Right kidney (tissue), 9 donors: ENCODE measurements around the gene PEF1.
A peak's percentile ranks its signal among the peaks of the same experiment; 100 is the strongest.

Experiments used
- DNase-seq: peaks from one replicate; pipeline ENCODE4 v3.0.0-alpha.2; 2016
- long read RNA-seq, 8 donors: transcript quantifications; one replicate each; lab custom pipeline, GENCODE V29; 2026

The PEF1 gene, protein sequence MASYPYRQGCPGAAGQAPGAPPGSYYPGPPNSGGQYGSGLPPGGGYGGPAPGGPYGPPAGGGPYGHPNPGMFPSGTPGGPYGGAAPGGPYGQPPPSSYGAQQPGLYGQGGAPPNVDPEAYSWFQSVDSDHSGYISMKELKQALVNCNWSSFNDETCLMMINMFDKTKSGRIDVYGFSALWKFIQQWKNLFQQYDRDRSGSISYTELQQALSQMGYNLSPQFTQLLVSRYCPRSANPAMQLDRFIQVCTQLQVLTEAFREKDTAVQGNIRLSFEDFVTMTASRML
- long read RNA-seq, donor 1, transcript PEF1-201 (5 exons, 1,629 nt), result major isoform, 41 of 55 reads
- long read RNA-seq, donor 1, partial matches to known transcripts, result 14 of 55 reads
- long read RNA-seq, donor 1, other reads (novel, unspliced or antisense), result 0 of 55 reads
- long read RNA-seq, donor 2, transcript PEF1-201 (5 exons, 1,629 nt), result major isoform, 21 of 21 reads
- long read RNA-seq, donor 2, partial matches to known transcripts, result 0 of 21 reads
- long read RNA-seq, donor 2, other reads (novel, unspliced or antisense), result 0 of 21 reads
- long read RNA-seq, donor 3, transcript PEF1-201 (5 exons, 1,629 nt), result major isoform, 15 of 21 reads
- long read RNA-seq, donor 3, partial matches to known transcripts, result 6 of 21 reads
- long read RNA-seq, donor 3, other reads (novel, unspliced or antisense), result 0 of 21 reads
- long read RNA-seq, donor 4, transcript PEF1-201 (5 exons, 1,629 nt), result major isoform, 35 of 50 reads
- long read RNA-seq, donor 4, partial matches to known transcripts, result 13 of 50 reads
- long read RNA-seq, donor 4, other reads (novel, unspliced or antisense), result 0 of 50 reads
- long read RNA-seq, donor 5, transcript PEF1-201 (5 exons, 1,629 nt), result major isoform, 34 of 39 reads
- long read RNA-seq, donor 5, partial matches to known transcripts, result 5 of 39 reads
- long read RNA-seq, donor 5, other reads (novel, unspliced or antisense), result 0 of 39 reads
- long read RNA-seq, donor 6, transcript PEF1-201 (5 exons, 1,629 nt), result major isoform, 21 of 30 reads
- long read RNA-seq, donor 6, partial matches to known transcripts, result 7 of 30 reads
- long read RNA-seq, donor 6, other reads (novel, unspliced or antisense), result 0 of 30 reads
- long read RNA-seq, donor 7, transcript PEF1-201 (5 exons, 1,629 nt), result major isoform, 38 of 56 reads
- long read RNA-seq, donor 7, partial matches to known transcripts, result 18 of 56 reads
- long read RNA-seq, donor 7, other reads (novel, unspliced or antisense), result 0 of 56 reads
- long read RNA-seq, donor 8, transcript PEF1-201 (5 exons, 1,629 nt), result major isoform, 43 of 49 reads
- long read RNA-seq, donor 8, partial matches to known transcripts, result 5 of 49 reads
- long read RNA-seq, donor 8, other reads (novel, unspliced or antisense), result 0 of 49 reads

DNA sequence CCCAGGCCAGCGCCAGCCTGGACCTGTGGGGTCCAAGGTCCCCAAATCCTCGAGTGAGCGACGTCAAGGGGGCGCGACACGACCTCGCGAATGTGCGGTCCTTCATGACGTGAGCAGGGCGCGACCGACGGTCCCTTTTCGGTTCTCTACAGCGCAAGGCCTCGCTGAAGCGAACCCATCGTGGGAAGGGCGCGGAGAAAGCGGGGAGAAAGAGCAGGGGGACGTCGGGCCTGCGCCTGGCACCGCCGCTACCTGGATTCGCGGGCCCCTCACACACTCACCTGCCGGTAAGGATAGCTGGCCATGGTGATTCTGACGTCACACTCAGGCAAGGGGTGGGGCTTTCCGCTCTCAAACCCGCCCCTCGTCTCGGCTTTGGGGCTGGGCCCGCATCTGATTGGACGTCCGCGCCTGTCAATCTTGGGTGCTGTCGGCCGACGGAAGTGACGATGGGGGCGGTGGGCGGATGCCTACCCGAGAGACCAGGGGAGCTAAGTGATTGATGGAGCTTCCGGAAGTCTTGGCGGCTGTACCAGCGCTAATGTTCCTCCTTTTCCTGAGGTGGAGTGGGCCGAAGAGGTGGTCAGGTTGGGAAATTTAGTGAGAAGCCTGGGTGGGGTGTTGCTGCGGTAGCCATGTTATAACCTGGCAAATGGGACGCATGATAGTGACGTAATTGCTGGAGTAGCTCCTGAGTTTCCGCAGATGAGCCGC, at the start of gene PEF1:
PEF1 (minus strand) TSS at position 317 of the 714 bp plus-strand sequence; CDS start at position 305, 12 bp downstream.
- peak; percentile 100 for DNase-seq

DNA sequence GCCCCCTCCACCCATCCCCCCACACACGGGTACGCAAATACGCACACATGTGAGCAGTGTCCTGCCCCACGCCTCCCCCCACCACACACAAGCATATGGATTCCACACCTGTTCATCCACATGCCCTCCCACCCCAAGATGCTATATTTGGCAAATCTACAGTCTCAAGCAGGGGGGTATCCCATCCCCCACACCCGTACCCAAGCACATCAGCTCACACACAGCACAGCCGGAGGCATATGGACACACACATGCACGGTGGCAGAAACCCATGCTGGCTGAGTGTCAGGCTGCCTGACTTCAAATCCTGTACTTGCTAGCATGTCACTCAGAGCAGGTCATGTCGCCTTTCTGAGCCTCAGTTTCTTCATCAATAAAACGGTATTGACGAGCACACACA, 48.6 kb upstream of the PEF1 start:
- DNase-seq, result no peak

DNA sequence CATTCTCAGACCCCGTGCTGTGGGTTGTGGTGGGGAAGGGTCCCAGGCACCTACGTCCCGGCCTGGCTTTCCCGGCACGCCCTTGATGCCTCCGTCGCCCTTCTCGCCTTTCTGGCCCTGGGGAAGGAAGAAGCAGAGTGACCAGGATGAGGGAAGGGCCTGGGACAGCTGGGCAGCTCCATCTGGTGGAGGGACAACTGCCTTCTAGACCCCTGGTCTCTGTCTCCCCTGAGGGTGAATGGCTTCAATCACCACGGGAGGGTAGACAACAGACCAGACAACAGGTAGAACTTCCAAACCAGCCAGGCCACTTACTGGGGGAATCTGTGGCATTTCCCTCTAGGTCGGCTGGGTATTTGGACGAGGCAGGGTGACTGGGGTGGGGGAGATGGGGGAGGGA, 47.3 kb upstream of the PEF1 start:
- DNase-seq, result no peak

DNA sequence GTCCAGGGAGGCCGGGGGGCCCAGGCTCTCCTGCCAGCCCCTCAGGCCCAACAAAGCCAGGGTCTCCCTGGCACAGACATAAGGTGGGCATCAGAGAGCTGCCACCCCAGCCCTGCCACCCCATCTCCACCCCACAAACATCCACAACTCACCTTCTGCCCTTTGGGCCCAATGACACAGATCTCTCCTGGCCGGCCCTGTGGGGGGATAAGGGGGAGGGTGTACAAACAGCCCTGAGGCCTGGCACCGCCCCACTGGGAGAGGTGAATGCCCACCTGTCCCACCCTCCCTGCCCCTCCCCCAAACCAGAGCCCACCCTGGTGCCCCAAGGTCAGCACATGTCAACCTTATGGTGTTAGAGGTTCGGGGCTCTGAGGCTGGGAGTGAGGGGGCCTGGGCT, 46.8 kb upstream of the PEF1 start:
- no peak for DNase-seq

DNA sequence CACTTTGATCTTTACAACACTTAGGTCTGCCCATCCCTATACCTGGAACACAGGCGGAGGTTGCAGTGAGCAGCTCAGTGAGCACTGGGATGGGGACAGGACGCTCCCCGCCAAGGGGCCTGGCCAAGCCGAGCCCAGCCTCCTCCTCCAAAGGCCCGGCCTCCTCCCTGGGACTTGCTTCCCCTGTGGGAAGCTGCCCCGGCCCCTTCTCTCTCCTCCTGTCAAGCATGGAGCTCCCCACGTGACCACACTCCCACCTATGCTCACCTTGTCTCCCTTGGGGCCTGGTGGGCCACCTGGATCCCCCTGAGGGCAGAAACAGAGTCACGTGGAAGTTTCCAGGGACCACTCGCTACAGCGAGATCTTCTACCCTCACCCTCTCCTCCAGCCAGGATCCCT, 46.2 kb upstream of the PEF1 start:
- no peak for DNase-seq

DNA sequence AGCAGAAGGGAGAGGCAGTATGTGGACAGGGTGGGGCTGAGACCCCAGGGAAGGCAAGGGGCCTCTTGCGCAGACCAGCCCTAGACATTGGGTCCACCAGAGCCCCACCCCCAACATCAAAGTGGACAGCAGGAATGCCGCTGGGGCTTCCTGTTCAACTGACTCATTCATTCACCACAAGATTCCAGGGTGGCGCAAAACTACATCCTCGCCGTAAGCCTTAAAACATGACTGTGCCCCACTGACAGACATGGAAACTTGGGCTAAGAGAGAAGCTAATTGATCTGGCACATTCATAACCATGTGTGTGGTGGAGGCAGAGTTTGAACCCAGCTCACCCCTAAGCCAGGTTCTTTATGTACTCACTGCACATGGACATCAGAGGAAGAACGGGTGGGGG, 45.2 kb upstream of the PEF1 start:
- no peak for DNase-seq

DNA sequence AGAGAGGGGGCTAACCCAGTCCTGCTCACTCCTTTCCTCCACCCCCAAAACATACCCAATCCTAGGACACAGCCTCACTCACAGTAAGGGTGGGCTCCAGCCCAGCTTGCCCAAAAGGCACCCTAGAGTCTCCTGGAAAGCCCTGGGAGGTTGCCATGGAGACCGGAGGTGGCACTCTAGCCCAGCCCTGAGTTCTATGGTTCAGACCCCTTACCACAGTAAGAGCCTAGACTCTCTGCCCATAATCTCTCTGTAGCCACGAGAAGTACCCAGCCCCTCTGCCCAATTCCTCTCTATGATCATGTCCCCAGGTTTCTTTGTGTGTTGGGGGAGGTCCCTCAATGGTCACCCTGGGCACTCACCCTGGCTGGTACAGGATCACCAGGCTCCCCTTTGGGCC, 44.7 kb upstream of the PEF1 start:
- DNase-seq, result no peak

DNA sequence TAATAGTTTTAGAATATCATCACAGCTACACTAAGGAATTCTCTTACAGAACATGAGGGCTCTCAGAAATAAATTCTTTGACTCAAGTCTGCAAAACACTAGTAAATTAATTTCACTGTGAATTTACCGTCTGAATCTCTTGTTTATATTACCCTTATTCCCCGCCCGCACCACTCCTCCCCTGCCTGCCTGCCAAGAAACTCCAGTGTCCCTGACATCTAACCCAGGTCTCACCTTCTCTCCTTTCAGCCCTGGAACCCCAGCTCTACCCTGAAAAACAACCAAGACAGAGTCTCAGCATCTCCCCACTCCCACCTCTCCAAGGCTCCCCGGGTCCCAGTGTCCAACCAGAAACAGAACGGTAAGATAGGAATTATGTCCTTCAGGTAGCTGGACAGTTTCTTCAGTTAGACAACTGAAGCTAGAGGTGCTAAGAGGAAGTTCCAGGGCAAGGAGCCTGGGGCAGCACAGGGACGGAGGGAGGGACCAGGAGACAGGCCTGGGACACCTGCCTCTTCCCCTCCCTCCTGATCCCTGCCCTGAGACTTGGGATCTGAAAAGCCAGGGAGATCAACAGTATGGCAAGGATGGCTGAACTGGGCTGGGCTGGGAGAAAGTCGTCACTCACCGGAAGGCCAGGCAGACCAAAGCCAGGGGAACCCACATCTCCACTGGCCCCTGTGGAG, 43.7 kb upstream of the PEF1 start:
- no peak for DNase-seq

DNA sequence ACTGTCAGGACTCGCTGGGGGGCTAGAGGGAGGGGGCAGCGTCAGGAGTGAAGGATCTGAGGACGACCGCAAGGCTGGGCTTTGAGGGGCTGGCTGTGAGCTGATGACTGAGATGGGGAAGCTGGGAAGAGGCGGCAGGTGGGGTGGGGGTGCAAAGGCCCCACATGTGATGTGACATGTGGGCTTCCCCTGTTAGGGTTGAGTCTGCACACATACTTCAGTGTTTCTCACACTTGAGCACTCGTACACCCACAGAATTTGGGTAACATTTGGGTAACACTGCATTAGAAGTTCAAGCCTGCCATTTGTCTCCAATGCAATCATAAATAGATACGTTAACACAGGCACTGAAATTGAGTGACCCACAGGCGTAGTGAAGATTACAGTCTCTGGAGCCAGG, 42.9 kb upstream of the PEF1 start:
- no peak for DNase-seq

DNA sequence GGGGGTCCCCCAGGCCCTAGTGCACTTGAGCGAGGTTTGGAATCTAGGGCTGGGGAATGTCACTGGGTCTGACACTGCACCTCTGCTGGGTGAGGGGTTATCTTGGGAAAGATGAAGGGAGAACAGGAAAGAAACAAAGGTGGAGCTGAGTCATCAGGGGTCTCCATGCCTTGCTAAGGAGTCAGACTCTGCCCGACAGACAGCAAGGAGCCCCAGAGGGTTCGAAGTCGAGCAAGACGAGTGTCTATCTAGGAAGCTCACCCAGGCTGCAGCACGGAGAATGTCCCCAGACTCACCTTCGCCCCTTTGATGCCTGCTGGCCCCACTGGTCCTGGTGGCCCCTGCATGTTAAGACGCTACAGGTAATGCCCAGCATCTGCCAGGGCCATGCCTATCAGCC, 41.1 kb upstream of the PEF1 start:
- no peak for DNase-seq

DNA sequence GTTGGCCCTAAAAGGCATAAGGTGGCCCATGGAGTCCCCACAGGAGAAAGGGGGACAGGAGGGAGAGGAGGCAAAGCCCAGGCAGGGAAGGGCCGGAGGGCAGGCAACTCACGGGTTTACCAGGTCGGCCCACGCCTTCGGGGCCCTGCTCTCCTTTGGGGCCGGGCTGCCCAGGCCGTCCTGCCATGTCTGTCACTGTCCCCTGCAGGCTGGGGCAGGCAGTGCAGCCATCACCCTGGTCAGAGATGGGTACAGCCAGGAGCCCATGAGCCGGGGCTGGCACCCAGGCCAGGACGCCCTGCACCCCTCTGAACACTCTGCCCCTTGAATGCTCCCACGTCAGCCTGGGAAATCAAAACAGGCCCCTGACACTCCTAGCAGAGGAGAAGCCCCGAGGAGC, 39.3 kb upstream of the PEF1 start:
- no peak for DNase-seq

DNA sequence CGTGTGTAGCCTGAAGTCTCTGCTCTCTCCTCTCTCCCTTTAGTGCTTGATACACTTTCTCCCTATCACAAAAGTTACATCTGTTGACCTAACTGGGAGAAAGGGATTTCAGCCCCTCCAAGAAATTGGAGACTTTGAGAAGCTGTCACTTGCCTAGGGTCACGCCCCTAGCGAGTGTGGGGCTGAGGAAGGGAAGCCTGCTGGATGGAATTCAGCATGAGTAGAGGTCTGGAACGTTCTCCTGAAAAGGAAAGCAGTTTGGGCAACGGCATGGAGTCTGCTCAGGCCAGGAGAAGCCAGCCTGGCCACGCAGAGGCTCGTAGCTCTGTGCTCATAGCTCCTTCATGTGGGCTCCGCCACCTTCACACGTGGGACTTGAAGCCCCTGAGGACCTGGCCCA, 36.7 kb upstream of the PEF1 start:
- DNase-seq, result no peak

DNA sequence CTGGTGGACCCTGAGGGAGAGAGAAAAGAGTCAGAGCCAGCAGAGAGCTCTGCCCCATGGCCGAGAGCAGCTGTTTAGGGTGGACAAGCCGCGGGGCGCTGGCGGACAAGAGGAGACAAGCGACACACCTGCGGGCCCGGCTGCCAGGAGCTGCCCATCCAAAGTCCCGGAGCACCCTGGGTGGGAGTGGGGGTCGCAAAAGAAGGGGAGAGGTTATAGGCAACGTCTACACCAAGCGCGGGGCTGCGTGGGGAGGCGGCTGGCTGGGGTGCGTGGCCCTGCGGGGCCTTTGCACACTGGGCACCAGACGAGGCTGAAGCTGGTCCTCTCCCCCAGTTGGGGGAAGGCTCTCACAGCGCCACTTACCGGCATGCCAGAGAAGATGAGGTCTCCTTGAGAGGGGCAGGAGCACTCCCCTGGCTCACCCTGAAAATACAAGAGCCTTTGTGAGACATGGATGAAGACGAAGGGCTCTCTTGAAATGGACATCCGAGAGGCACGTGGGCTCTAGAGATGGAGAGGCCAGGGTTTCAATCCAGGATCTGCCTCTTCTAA, 35.1 kb upstream of the PEF1 start:
- no peak for DNase-seq

DNA sequence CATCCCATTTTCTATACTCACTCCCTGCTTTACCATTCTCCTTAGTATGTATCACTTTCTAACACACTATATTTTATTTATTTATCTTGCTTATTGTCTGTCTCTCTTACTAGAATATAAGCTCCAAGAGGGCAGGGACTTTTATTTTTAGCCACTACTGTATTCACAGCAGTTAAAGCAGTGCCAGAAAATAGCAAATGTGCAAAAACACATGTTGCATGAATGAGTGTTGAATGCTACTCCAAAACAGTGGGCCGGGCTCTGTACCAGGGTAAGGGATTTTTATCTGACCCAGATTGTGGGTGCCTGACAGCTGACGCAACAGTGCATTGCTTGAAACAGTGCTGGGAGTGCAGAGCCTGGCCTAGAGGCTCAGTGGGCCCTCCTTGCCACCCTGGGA, 34.4 kb upstream of the PEF1 start:
- no peak for DNase-seq

DNA sequence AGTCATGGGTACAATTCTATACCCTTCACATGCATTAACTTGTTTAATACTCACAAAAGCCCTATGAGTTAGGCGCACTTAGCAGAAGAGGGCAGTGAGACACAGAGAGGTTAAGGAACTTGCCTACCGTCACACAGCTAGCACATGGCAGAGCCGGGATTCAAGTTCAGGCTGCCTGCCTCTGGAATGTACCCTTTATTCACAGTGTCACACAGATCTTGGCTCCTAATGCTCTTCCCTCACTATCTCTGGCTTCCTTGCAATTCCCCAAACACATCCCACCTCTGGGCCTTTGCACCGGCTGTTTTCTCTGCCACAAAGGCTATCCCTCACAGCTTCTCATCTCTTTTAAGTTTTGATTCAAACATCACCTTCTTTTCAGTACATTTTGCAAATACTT, 34.0 kb upstream of the PEF1 start:
- DNase-seq, result no peak

DNA sequence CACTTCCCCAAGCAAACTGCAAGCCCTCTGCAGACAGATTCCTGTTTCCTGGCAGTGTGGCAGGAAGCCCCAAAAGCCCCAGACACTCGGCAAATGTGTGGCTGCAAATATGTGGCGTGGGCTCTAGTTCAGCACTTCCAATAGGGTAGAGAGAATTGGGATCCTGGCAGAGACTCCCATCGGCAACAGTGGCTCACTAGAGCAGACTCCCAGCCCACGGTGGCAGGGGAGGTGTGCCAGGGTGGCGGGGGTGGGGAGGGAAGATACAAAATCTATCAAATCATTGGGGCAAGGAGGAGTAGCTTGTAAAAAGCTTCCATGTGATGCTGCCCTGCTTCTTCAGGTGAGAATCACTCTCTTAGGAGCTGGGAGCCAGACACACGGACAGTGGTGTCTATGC, 33.3 kb upstream of the PEF1 start:
- DNase-seq, result no peak

DNA sequence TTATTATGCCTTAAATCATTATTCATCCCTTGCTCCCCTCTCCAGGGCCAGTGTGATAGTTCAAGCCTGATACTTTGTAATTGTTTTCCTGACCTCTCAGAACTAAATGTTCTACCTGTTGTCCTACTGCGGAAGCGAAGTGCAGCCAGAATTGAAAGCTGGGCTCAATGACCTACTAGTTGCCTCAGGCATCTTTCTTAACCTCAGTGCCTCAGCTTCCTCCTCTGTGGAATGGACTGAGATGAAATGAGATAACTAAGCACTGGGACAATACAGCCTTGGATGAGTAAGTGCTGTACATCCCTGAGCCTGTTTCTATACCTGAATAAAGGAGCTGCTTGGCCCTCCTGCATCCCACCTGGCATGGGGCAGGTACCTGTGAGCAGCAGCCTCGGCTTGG, 32.7 kb upstream of the PEF1 start:
- no peak for DNase-seq

DNA sequence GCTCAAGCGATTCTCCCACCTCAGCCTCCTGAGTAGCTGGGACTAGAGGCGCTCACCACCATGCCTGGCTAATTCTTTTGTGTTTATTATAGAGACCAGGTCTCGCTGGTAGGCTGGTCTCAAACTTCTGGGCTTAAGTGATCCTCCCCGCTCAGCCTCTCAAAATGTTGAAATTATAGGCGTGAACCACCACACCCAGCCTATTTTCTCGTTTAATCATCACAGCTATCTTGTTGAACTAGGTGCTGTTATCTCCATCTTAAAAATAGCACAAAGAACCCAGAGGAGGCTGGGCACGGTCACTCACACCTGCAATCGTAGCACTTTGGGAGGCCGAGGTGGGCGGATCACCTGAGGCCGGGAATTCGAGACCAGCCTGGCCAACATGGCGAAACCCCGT, 31.1 kb upstream of the PEF1 start:
- no peak for DNase-seq

DNA sequence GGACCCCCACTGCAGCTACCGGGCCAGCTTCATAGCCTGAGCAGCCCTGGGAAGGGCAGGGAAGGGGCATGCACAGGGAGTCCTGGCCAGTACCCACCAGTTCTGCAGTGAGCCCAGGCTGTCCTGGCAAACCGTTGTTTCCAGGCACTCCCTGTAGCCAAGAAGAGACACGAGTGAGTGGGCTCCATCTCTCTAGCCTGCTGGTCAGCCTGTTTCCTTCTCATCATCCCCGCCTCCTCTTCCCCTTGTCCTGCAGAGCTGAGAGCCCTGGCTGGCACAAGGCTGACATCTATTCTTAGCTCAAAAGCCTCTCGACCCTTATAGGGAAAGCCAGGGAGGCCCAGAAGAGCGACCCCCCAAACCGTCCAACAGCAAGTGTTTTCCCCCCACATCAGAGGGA, 30.5 kb upstream of the PEF1 start:
- DNase-seq, result no peak

DNA sequence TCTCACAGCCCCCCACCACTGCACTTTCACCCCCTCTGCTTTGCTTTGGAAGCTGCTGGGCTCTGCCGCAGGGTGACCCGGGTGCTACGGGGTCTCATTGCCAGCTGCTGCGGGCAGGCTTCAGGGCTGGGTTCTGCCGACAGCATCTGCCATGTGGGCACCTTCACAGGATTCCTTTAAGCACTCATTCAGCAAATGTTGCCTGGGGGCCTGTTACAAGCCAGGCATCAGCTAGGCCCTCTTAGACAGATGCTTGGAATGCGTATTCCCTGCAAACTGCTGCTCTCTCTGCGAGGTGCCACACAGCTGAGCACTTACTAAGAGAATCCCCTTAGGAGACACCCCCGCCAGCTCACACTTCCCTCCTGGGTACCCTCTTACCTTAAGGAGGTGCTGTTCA, 29.9 kb upstream of the PEF1 start:
- no peak for DNase-seq

DNA sequence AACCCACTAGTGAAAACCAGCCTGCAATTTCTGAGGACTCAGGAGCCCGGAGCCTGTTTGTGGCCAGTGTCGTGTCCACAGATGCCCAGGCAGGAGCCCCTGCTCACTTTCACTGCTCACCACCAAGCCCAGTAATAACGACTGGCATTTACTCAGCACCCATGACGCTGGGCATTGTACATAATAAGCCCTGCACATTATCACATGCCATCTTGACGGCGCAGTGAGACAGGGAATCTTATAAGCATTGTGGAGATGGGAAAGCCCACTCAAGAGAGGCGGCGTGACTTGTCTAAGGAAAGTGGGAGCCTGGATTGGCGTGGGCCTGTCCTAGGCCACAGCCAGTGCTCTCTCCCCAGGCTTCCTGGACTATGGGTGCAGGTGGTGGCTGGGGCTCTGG, 28.8 kb upstream of the PEF1 start:
- DNase-seq, result no peak
